DND-41 (cell line): ENCODE data around the gene PNCK.

Source experiments
- EZH2 ChIP-seq: IDR thresholded peaks from 3 replicates; pipeline ENCODE4 v1.6.1; 2012; ENCODE audit warnings: borderline replicate concordance, low read depth, mild to moderate bottlenecking, moderate library complexity, low read length, inconsistent platforms; ENCODE audit not compliant: severe bottlenecking
- TF ChIP-seq, protein P1 (sequence below): IDR thresholded peaks from 2 replicates; pipeline ENCODE4 v1.5.1; 2012; ENCODE audit warnings: borderline replicate concordance, low read length, moderate library complexity, mild to moderate bottlenecking; ENCODE audit not compliant: poor library complexity, severe bottlenecking; ENCODE audit errors: extremely low read depth

DNA sequence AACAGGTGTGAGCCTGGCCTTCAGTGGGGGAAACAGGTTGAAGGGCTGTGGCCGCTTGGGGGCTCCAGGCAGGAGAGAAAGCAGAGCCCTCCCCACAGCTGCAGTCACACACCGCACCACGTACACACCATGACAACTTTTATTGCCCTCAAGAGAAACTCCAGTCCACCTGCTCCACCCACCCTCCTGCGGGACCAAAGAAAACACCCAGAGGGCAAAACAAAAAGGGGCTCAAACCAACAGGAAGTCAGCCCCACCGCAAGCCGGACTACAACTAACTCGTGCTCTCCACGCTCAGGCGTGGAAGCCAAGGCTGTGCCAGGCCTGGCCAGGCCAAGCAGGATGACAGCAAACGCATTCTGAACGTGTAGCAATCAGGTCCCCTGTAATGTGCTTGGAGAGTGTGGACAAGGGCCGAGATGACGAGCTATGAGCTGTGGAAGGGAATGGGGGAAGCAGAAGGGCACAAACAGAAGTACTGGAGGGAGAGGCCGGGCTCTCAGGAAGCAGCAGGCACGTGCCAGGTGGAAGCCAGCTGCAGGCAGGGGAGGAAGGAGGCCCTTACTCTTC is 26.8 kb upstream of the PNCK start:
- no peak for TF ChIP-seq EZH2
- TF ChIP-seq, protein P1, sequence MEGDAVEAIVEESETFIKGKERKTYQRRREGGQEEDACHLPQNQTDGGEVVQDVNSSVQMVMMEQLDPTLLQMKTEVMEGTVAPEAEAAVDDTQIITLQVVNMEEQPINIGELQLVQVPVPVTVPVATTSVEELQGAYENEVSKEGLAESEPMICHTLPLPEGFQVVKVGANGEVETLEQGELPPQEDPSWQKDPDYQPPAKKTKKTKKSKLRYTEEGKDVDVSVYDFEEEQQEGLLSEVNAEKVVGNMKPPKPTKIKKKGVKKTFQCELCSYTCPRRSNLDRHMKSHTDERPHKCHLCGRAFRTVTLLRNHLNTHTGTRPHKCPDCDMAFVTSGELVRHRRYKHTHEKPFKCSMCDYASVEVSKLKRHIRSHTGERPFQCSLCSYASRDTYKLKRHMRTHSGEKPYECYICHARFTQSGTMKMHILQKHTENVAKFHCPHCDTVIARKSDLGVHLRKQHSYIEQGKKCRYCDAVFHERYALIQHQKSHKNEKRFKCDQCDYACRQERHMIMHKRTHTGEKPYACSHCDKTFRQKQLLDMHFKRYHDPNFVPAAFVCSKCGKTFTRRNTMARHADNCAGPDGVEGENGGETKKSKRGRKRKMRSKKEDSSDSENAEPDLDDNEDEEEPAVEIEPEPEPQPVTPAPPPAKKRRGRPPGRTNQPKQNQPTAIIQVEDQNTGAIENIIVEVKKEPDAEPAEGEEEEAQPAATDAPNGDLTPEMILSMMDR = no peak
